HL-60/S4 treated with retinoic acid at 250 ng/mL for 4 days and 3 days (cell line): ENCODE results near the gene PEAK3.

Experiments used
- in situ Hi-C: fragments of 300-500 bp; cut with MboI; formaldehyde crosslinking; loops from 2 replicates; pipeline ENCODE4 v1.7.0; 2022; ENCODE audit warnings: low sequenced_read_pairs

The PEAK3 gene, protein sequence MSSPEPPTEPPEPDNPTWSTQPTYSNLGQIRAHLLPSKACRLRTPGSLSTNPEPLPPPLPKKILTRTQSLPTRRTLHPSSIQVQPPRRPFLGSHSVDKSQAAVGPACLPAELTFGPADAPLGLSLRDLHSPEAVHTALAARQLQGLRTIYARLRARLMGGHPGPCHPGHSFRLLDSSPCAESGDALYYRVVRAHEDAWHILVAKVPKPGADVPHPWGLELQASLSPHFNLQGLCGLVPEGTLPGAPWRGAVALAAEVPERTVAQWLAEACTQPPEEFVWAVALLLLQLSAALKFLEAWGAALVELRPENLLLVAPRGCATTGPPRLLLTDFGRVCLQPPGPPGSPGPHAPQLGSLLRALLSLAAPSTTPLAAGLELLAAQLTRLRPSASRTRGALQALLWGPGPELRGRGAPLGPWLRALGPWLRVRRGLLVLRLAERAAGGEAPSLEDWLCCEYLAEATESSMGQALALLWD

DNA sequence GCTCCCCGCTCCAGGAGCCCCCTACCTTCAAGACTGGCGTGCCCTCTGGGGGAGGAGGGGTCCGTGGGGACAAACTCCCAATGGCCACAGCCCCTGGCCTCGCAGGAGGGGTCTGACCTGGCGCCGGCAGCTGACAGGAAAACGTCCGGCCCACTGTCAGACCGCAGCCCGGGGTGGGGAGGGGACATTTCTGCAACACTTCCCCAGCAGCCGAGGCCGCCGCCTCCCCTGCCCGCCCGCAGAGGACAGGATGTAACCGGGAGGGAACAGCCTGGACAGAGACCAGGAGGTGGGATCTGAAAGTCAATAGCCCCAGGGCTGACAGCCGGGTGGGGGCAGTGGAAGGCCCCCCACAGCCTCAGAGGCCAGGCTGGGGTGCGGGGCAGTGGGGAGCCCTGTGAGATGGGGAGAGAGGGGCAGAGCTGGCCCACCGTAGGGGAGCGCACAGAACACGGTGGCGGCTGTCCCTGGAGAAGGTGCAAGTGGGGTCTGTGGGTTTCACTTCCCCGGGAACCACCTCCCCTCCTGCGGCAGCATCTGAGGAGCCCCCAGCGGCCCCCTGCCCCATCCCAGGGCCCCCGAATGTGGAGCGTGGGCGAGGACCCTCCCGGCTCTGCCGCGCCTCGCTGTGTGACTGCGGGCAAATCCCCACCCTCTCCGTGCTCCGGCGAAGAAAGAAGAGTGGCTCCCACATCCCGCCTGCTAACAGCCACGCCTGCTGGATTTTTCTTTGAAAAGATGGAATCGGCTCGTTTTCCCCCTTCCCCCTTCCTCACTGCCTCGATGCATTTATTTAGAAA, at the start of gene PEAK3:
Gene PEAK3, minus strand, starts transcription at position 114 of the 800 bp plus-strand sequence. CDS start 1,244 bp downstream, outside the sequence.
- in situ Hi-C loops: no loop called here

DNA sequence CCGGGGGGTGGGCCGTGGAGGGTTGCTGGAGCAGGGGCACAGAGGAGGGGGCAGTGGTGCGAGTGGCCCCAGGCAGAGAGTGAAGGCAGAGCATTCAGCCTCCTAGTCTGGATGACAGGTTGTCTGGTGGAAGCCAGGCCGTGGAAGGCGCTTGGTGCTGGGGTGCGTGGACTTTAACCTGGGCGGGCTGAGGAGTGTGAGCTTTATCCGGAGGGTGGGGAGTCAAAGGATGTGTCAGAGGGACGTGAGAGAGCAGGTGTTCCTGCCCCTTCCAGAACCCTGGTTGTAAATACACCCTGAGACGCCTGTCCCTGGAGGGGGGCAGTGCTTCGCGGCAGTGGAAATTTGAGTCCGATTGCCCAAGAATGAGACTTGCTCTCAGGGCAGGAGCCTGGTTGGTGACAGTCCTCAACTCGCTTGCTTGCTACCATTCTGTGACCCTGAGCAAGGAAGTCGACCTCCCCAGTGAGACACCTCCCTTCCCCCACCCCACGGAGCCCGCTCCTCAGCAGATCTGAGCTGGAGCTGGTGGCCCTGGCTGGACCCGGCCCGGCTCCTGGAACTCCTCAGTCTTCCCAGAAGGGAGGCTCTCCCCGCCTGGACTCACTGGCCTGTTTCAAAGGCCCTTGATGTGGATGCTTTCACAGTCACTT, 48.8 kb upstream of the PEAK3 start:
- in situ Hi-C loops: no loop called here

DNA sequence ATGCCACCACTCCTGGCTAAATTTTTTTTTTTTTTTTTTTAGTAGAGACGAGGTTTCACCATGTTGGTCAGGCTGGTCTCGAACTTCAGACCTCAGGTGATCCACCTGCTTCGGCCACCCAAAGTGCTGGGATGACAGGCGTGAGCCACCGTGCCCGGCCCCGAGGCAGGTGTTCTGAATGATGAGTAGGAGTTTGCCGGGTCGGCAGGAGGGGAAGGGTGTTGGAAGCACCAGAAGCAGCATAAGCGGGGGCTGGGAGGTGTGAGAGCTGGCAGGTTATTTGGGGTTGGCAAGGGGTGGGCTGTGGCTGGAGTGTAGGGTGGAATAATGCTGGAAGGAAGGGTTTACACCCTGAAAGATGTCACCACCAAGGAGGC, 48.3 kb upstream of the PEAK3 start:
- in situ Hi-C loops: no loop called here

DNA sequence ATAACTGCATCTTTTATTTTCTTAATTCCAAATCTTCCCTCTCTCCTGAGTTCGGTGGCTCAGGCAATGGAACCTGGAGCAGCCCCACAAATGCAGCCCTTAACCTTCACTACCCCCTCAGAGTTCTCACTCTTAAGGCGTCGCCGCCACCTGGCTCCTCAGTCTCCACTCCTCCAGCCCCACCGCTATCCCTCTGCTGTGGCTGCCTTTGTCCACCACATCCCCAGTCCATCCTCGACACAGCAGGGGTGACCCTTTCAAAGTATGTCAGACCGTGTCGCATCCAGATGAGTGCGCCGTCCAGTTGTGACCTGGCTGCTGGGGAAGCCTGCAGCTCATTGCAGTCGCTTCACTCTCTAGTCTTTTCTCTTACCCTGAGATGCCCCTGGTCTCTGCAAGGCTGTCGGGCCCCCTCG, 47.5 kb upstream of the PEAK3 start:
- in situ Hi-C loops: no loop called here

DNA sequence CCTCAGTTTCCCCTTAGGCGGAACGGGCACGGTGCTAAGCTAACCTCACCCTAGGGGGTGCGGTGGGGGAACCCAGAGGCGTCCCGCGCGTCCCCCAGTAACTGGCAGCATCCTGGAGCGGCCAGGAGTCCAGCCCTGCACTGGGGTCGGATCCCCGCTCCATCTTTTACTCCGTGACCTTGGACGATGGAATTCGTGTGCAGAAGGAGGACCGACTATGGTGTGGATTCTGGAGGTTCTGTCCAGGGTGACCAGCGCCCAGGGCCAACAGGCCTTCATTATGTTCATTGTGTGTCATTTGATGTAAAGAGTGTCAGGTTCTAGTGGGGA, 47.1 kb upstream of the PEAK3 start:
- in situ Hi-C loops: no loop called here

DNA sequence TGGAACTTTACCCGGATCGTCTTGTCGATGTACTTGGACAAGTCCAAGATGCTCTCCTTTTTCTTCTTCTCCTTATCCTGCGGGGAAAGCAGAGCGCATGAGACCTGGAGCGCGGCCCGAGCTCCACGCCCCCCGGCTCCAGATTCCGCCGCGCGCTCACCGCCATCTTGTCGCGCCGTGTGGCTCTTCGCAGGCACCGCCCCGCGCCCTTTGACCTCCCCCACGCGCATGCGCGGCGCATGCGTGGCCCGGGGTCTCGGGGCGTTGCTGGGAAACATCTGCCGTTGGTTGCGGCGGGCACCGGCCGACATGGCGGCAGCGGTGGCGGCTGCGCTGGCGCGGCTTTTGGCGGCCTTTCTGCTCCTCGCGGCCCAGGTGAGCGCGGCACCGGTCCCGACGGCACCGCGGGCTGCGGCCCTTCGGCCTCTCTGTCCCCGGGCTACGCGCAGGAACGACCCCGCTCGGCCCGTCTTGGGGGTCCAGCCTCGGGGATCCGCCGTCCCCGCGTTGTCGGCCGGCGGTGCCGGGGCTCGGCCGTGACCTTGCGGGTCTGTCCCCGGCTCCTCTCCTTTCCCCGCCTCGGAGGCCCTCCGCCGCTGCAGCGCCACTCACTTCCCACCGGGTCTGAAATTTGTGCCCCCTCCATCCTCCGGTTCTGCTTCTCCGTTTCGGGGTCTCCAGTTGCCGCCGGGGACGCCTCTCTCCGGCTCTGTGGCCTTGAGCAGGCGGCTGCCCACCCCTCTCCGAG, 46.6 kb upstream of the PEAK3 start, which contains the start of the genes LSM7 and SPPL2B:
Gene LSM7, minus strand, starts transcription at position 186 of the 748 bp plus-strand sequence. Its CDS starts 20 bp downstream, at position 166.
Gene SPPL2B, plus strand, starts transcription at position 284 of the 748 bp plus-strand sequence. Its CDS starts 26 bp downstream, at position 310.
- in situ Hi-C loops: no loop called here

DNA sequence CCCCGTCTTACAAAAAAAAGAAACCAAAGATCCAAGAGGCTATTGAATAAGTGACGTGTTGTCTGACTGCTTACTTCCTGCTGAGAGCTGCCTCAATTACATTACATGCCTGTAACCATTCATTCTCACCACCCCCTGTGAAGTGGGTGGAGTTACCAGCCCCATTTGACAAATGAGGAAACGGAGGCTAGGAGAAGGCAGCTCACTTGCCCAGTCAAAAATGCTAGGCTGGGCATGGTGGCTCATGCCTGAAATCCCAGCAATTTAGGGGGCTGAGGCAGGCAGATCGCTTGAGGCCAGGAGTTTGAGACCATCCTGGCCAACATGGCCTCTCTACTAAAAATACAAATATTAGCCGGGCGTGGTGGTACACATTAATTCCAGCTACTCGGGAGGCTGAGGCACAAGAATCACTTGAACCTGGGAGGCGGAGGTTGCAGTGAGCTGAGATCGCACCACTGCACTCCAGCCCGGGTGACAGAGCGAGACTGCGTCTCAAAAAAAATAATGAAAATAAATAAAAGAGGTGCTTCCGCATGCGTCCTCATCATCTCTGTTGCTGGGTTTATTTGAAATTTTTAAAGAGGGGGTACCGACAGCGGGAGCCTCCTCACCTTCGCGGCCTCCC, 45.9 kb upstream of the PEAK3 start:
- in situ Hi-C loops: no loop called here

DNA sequence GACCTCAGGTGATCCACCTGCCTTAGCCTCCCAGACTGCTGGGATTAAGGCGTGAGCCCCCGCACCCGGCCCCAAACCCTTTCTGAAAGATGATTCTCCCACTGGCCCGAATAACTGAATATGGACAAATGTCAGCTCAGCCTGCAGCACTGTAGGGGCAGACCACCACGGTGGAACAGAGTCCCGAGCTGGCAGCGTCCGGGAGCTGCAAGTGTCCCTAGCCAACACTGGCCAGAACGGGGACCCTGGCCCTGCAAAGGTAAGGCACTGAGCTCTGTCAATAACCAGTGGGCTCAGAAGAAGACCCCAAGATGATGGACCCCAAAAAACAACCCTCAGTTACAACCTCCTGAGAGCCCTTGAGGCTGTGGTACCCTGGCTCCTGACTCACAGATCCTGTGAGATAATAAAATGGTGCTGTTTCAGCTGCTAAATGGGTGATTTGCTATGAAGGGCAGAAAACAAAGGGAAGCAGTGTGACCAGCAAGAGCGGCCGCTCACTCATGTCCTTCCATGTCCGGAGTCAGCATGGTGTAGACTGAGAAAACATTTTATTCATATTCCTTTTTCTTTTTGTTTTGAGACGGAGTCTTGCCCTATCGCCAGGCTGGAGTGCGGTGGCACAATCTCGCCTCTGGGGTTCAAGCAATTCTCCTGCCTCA, 44.9 kb upstream of the PEAK3 start:
- in situ Hi-C loops: no loop called here

DNA sequence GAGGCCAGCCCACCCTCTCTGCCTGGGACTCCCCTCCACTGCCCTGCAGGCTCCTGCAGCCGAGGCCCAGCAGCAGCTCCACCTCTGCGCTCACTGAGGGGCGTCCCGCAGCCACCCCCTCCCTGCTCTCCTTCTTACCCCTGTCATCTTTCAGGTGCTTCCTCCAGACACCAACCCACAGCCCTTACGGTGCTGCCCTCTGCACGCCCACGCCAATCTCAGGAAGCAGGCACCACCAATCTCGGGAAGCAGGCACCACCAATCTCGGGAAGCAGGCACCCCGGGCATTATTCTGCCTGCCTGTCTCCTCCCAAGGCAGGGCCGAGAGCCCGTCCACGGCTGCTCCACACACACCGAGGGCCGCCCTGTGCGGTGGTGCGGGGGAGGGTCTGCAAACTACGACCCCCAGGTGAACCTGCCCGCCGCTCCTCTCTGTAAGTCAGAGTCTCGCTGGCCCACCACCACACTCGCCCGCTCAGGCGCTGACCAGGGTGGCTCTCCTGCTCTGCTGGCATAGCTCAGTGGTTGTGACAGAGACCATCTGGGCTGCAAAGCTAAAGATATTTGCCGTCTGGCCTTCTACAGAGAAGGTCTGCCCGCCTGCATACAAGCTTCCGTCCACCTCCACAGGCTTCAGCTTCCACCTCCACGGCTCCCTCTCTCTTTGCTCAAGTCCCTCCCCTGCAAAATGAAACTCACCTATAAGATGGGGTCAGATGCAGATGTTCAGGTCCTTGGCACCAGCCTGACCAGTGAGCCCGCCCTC, 43.5 kb upstream of the PEAK3 start:
- in situ Hi-C loops: no loop called here

DNA sequence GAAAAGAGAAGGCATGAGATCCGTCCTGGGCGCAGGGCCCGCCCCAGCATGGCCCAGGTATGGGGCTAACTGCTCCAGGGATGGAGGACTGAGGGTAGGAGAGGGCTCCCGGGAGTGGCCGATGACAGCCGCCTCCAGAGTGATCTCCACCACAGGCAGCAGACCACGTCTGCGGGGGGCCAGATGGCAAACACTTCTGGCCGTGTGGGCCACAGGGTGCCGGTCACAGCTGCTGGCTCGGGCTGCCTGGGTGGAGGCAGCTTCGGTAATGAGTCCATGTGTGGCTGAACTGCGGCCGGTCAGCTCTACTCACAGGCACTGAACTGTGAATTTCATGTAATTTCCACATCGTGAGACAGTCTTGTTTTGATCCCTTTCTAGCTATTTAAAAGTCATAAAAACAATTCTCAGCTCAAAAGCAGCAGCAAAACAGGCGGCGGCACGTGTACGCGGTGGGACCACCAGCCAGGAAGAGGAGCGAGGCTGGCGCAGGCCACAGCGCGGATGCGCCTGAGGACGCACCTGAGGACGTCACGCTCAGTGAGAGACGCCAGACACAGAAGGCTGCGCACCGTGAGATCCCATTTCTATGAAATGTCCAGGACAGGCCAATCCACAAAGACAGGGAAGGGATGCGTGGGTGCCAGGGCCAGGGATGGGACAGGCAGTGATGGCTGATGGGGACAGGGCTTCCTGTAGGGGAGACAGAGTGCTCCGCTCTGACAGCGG, 42.4 kb upstream of the PEAK3 start:
- in situ Hi-C loops: no loop called here

DNA sequence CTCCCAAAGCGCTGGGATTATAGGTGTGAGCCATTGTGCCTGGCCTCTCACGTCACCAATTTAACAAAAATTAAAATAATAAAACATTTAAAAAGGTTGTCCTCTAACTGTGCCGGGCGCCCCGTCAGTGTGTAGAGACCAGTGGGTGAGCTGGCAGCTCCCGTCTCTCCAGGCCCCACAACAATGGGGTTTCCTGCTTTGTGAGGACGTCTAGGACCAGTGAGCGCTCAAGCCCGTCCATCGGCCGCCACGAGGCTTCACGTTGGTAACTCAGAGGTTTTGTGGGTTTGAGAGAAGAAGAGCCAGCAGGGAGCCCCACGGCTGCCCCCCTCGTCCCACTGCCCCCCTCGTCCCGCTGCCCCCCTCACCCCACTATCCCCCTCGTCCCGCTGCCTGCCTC, 41.7 kb upstream of the PEAK3 start:
- in situ Hi-C loops: no loop called here

DNA sequence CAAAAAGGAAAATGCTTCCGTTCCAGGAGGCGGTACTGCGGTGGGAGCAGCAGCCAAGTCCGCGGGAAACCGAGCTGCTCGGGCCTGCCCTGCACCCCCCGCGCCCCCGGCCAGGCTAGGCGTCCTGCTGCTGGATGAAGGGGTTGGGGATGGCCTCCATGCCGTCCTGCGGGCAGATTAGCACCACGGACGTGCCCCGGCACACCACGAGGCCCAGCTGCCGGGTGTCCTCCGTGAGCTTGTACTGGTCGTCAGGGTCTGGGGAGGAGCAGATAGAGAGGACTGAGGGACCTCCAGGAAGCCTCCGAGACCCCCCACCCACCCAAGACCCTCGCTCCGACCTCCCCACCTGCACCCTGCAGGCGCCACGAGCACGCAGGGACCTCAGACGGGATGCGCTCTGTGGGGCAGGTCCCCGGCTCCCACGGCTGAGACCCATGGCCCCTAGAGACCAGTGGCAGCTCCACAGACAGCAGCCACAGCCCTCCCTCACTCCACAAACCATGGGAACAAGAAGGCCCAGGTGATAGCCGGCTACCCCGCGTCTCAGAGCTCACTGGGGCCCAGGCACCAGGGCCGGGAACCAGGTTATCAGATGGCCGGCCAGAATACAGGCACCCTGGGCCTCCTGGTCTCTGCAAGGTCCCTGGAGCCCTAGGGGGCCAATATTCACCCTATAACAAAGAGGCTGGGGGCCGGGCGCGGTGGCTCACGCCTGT, 39.7 kb upstream of the PEAK3 start:
- in situ Hi-C loops: no loop called here

DNA sequence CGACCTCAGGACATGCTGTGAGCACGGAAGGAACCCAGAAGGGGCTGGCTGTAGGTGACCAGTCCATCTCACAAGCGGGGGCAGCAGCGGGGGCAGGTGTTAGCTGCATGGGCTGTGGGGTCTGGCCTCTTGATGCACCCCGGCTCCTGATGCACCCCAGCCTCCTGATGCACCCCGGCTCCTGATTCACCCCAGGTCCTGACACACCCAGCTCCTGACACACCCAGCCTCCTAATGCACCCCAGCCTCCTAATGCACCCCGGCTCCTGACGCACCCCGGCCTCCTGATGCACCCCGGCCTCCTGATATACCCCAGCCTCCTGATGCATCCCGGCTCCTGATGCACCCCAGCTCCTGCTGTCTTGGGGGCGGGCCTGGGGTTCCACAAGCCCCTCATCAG, 39.0 kb upstream of the PEAK3 start:
- in situ Hi-C loops: no loop called here

DNA sequence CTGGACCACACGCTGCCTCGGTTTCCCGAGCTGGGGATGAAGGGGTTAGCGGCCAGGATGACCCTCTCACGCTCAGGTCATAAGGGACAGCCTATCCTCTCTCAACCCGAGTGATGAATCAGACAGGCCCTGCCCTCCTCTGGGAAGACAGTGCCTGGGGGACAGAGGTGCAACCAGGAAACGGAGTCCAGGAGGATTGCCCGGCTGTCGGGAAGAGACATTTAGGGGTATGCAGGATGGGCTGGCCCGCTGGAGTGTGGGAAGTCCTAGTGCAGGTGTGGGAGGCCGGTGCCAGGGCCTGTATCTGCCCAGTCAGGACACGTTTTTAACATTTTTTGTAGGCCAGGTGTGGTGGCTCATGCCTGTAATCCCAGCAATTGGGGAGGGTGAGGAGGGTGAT, 38.1 kb upstream of the PEAK3 start:
- in situ Hi-C loops: no loop called here

DNA sequence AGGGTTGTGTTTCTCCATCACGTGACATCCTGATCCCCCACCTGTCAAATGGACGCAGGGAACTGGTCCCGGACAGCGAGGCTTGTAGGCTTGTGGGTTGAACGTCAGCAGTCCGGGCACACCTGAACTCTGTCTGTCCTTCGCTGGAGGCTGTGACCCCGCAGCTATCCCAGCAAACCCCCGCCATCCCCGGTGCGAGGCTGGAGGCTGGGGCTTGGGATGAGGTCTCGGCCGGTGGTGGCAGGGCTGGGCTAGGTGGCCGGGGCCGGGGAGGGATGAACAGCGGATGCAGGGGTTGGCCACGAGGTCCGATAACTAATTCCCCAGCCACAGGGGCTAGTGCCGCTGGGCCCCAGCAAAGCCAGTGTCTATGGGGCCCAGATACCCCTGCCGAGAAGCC, 37.6 kb upstream of the PEAK3 start:
- in situ Hi-C loops: no loop called here

DNA sequence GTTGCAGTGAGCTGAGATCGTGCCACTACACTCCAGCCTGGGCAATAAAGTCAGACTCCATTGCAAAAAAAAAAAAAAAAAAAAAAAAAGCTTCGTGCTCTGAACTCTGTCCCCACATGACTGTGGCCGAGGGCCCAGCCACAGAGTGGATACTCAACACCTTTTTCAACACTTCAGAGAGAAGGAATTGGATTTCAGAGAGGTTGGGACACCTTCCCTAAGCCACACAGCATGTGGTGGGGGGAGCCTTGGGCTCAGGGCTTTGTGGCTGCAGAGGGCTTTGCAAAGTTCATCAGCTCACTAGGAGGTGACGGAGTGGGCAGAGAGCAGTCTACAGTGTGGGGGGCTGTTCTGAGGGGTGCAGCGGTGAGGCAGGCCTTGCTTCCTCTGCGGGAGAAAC, 36.9 kb upstream of the PEAK3 start:
- in situ Hi-C loops: no loop called here

DNA sequence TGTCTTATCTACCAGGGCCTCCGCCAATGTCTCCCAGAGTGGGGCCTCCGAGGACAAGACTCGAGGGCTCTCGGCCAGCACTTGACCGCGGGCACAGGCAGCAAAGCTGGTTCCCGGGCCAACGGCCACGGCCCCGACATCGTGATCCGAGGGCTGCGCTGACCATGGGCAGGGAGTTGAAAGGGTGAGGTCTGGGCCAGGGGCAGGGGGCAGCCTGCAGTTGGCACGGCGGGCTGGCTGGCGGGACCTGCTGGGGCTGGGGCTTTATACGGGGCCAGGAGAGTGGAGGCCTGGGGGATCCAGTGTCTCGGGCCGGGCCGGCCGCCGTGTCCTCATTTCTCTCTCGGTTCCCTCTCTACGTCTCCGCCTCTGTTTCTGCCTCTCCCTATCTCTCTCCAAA, 35.8 kb upstream of the PEAK3 start:
- in situ Hi-C loops: no loop called here

DNA sequence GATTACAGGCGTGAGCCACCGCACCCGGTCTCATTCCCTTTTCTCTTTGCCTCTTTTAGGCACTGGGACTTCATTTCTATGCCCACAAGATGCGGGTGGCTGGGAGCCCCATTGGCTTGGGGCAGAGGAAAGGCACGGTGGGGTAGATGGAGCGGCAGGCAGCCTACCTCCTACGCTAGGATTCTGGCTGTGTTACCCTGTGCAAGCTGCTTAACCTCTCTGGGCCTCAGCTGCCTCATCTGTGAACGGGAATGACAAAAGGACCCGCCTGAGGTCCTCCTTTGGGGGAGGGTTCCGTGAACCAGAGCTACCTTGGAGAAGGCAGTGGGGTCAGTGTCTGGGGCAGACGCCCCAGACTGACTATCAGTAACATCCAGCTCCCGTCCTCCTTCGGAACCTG, 35.3 kb upstream of the PEAK3 start:
- in situ Hi-C loops: no loop called here
